Glutamatergic neuron (in vitro differentiated cells): Measurements from ENCODE around the gene GSPT2. TPM values are rescaled to one million over a fixed set of nuclear protein-coding genes. Genes with fewer than 3 reads are reported as not detected.
A peak's percentile ranks its signal among the peaks of the same experiment; 100 is the strongest.

Source experiments
- DNase-seq: peaks from one replicate; pipeline ENCODE4 v3.0.0; 2022
- H3K27ac Mint-ChIP-seq: one replicate; pipeline ENCODE4 v1.8.0; 2020; ENCODE audit warnings: mild to moderate bottlenecking, mixed read lengths, inconsistent platforms; ENCODE audit not compliant: unreplicated experiment
- H3K27me3 Mint-ChIP-seq: one replicate; pipeline ENCODE4 v1.8.0; 2020; ENCODE audit warnings: mild to moderate bottlenecking, moderate library complexity, mixed read lengths, inconsistent platforms; ENCODE audit not compliant: unreplicated experiment
- H3K36me3 Mint-ChIP-seq: one replicate; pipeline ENCODE4 v1.8.0; 2020; ENCODE audit warnings: mild to moderate bottlenecking, mixed read lengths, inconsistent platforms; ENCODE audit not compliant: unreplicated experiment
- H3K4me1 Mint-ChIP-seq: one replicate; pipeline ENCODE4 v1.8.0; 2020; ENCODE audit warnings: mild to moderate bottlenecking, low read depth, mixed read lengths, inconsistent platforms; ENCODE audit not compliant: unreplicated experiment
- H3K4me3 Mint-ChIP-seq: one replicate; pipeline ENCODE4 v1.8.0; 2020; ENCODE audit warnings: mild to moderate bottlenecking, mixed read lengths, inconsistent platforms; ENCODE audit not compliant: unreplicated experiment
- H3K9me3 Mint-ChIP-seq: one replicate; pipeline ENCODE4 v1.8.0; 2020; ENCODE audit warnings: mild to moderate bottlenecking, moderate library complexity, mixed read lengths, inconsistent platforms; ENCODE audit not compliant: unreplicated experiment
- CTCF ChIP-seq: fragments of 200-600 bp; sonication (generic); IDR thresholded peaks from one replicate; pipeline ENCODE4 v1.5.0; 2021; ENCODE audit not compliant: partially characterized antibody, unreplicated experiment
- total RNA-seq: library from RNA; stranded (reverse); fragmentation: NEBNext Ultra II Directional; extraction: Animal tissue kit (Norgen Biotek cat#: 25700); gene quantifications from one replicate; pipeline ENCODE4 v1.2.1, GENCODE V29; 2021; ENCODE audit not compliant: unreplicated experiment

Gene GSPT2
- total RNA-seq, 1 donor from 2014 or later, result 14.6 TPM

- no peaks in the 10 kb centered on the region for H3K4me1 Mint-ChIP-seq
- H3K9me3 Mint-ChIP-seq, result no peaks in the 10 kb centered on the region
These were observed 15.0 kb upstream of the GSPT2 start for GRCh38 chrX:51728202-51728601.

GRCh38 chrX:51737091-51737490 lies 6.2 kb upstream of the GSPT2 start:
- Mint-ChIP-seq H3K4me1 (no peaks in the 10 kb centered on the region), H3K4me3 (no peak overlapping the region)

More at GRCh38 chrX:51728202-51728601, 15.0 kb upstream of the GSPT2 start:
- no peaks in the 10 kb centered on the region for H3K27me3 Mint-ChIP-seq
- no peak overlapping the region for H3K27ac Mint-ChIP-seq
- TF ChIP-seq CTCF, result no peak
- H3K4me3 Mint-ChIP-seq, result no peak overlapping the region
- DNase-seq, result no peak
- H3K36me3 Mint-ChIP-seq, result no peaks in the 10 kb centered on the region

GRCh38 chrX:51742586-51742985 lies 656 bp upstream of the GSPT2 start:
- DNase-seq, result no peak
- Mint-ChIP-seq H3K27me3 (no peaks in the 10 kb centered on the region), H3K36me3 (peaks cover 4% of the 10 kb centered on the region), H3K4me3 (peak overlapping the region; percentile 92), H3K27ac (no peak overlapping the region), H3K4me1 (peaks cover 4% of the 10 kb centered on the region), H3K9me3 (no peaks in the 10 kb centered on the region)
- TF ChIP-seq CTCF, result no peak

More at GRCh38 chrX:51737091-51737490, 6.2 kb upstream of the GSPT2 start:
- Mint-ChIP-seq H3K27me3 (no peaks in the 10 kb centered on the region), H3K36me3 (no peaks in the 10 kb centered on the region), H3K9me3 (no peaks in the 10 kb centered on the region), H3K27ac (no peak overlapping the region)
- no peak for DNase-seq
- no peak for TF ChIP-seq CTCF

GRCh38 chrX:51747671-51748070 lies 4.4 kb downstream of the GSPT2 start:
- no peak for TF ChIP-seq CTCF

GRCh38 chrX:51759055-51759839 lies 16.0 kb downstream of the GSPT2 start:
- DNase-seq, result no peak
- TF ChIP-seq CTCF, result no peak
- H3K9me3 Mint-ChIP-seq, result no peaks in the 10 kb centered on the region
- H3K27ac Mint-ChIP-seq, result no peak overlapping the region
- H3K4me1 Mint-ChIP-seq, result no peaks in the 10 kb centered on the region
- no peaks in the 10 kb centered on the region for H3K36me3 Mint-ChIP-seq
- H3K4me3 Mint-ChIP-seq, result no peak overlapping the region
- H3K27me3 Mint-ChIP-seq, result no peaks in the 10 kb centered on the region

More at GRCh38 chrX:51747671-51748070, 4.4 kb downstream of the GSPT2 start:
- Mint-ChIP-seq H3K27ac (no peak overlapping the region), H3K36me3 (peaks cover 4% of the 10 kb centered on the region), H3K27me3 (no peaks in the 10 kb centered on the region), H3K9me3 (no peaks in the 10 kb centered on the region), H3K4me3 (no peak overlapping the region), H3K4me1 (peaks cover 4% of the 10 kb centered on the region)
- no peak for DNase-seq
